GM18870 (cell line): ENCODE data around the gene ANKRD9.

Experiments used
- ATAC-seq: cut with Tn5 transposase; IDR thresholded peaks from one replicate; pipeline ENCODE4 v1.9.1; 2021; ENCODE audit warnings: moderate library complexity; ENCODE audit not compliant: unreplicated experiment

The ANKRD9 gene

GRCh38 chr14:102479777-102480176, 29.8 kb downstream of the ANKRD9 start:
- ATAC-seq = no peak

GRCh38 chr14:102479107-102479506, 30.5 kb downstream of the ANKRD9 start:
- no peak for ATAC-seq

DNA sequence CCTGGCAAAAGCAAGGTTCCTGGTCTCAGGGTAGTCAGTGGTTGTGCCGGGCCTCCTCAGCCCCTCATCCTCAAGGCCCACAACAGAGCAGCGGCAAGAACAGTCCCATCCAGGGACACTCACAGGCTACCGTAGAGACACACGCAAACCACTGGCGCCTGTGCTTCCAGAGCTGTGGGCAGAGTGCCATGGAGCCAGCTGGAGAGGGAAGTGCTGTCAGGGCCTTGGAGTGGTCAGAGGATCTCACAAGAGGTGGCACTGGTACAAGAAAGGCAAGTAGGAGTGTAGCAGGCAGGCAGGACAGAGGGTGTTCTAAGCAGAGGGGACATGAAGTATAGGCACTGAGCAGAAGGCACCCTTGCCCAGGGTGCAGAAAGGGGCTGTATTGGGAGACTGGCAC, 34.6 kb downstream of the ANKRD9 start:
- ATAC-seq = no peak

- no peak for ATAC-seq
These were observed 36.0 kb downstream of the ANKRD9 start for GRCh38 chr14:102473559-102473958.

DNA sequence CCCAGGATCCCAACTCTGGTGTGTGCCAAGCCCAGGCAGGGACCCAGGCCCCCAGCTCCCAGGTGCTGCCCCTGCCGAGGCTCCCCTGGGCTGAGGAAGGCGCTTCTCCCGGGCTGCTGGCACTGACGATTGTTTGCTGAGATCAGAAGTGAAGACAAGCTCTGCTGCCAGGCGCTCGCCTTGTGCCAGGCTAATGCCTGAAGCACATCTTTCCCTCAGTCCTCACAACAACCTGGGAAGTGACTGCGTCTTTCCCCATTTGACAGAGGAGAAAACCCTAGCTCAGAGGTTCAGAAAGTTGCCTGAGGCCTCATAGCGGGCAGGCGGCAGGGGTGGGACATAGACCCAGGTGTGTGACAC, 36.8 kb downstream of the ANKRD9 start:
- ATAC-seq = no peak

- ATAC-seq = no peak
These were observed 37.4 kb downstream of the ANKRD9 start for GRCh38 chr14:102471921-102472790.

- ATAC-seq = no peak
These were observed 40.3 kb downstream of the ANKRD9 start for GRCh38 chr14:102469261-102469660.

- ATAC-seq = no peak
These were observed 44.7 kb downstream of the ANKRD9 start for GRCh38 chr14:102464846-102465341.

GRCh38 chr14:102464006-102464405, 45.6 kb downstream of the ANKRD9 start:
- no peak for ATAC-seq

DNA sequence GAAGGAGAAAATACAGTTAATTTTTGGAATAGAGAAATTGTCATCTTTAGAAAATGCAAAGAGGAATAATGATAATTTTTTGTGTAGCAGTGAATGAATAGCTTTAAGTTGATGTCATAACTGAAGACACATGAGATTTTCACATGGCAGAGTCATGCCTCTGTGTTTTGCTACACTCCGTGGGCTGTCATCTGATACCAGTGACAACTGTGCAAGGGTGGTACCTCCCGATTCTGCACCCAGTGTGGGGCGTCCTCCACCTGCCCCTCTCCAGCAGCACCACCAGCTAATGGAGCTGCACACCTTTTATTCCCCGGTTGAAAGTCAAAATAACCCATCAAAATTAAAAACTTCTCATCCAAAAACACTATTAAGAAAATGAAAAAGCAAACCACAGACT, 47.2 kb downstream of the ANKRD9 start:
- ATAC-seq = no peak

GRCh38 chr14:102461490-102462338, 47.9 kb downstream of the ANKRD9 start:
- no peak for ATAC-seq

GRCh38 chr14:102457509-102457908, 52.1 kb downstream of the ANKRD9 start:
- ATAC-seq = no peak

DNA sequence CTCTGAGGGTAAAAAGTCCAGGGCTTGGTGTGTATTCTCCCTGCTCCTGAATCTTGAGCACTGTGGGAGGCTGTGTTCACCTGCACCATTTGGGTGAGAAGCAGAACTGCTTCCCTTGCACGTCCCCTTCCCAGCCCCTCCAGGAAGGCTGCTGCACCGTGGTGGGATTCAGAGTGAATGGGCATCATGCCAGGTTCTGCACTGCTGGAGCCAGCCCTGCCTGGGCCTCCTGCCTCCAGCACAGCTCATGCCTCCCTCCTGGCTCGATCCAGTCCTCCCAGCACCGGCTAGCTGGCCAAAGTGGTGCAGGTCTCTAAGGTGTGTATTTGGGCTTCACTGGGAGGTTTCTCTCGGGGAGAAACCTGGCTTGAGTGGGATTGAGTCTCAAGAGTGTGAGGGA, 54.9 kb downstream of the ANKRD9 start:
- ATAC-seq = no peak

GRCh38 chr14:102452302-102452701, 57.3 kb downstream of the ANKRD9 start:
- ATAC-seq = no peak
